Measurements from ENCODE around the gene PPM1G.
"Not testable (repeated sequence)": the region's sequence is repeated elsewhere in the genome, so short reads cannot be mapped to it uniquely, and the experiment has no call there.

The PPM1G gene, protein sequence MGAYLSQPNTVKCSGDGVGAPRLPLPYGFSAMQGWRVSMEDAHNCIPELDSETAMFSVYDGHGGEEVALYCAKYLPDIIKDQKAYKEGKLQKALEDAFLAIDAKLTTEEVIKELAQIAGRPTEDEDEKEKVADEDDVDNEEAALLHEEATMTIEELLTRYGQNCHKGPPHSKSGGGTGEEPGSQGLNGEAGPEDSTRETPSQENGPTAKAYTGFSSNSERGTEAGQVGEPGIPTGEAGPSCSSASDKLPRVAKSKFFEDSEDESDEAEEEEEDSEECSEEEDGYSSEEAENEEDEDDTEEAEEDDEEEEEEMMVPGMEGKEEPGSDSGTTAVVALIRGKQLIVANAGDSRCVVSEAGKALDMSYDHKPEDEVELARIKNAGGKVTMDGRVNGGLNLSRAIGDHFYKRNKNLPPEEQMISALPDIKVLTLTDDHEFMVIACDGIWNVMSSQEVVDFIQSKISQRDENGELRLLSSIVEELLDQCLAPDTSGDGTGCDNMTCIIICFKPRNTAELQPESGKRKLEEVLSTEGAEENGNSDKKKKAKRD

DNA sequence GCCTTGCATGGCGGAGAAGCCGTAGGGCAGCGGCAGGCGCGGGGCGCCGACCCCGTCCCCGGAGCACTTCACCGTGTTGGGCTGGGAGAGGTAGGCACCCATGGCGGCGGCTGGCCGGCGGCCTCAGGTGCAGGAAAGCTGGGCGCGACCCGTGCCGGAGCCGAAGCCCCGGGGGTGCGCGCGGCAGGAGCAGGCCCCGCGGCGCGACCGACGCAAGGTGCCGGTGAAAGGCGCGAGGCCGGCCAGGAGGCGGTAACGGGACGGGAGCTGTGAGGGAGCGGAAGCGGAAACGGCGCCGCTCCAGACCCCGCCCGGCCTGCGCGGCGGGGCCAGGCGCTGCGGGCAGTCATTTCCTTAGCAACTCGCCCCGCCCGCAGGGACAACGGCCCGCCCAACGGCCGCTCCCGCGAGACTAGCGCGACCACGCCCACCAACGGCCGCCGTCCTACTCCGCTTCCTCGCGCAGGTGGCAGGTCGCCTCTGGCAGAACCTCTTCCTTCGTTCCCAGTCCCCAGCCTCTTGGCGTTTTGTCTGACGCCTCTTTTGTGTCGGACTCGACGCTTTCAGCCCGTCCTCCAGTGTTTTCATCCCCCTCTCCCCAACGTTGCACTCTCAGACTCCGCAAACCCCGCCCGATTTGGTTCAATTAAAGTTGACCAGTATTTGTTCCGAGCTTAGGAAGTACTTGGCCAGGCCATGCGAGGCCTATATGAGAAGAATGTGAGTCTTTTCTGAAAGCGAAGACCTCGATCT, at the start of gene PPM1G:
Gene PPM1G (minus strand): TSS at position 271 of the 753 bp plus-strand sequence. CDS start 169 bp downstream, at position 102.
- peak; percentile 98 for DNase-seq (ENCODE audit: low read depth, low spot score)

GRCh38 chr2:27453968-27454367, 44.6 kb upstream of the PPM1G start:
- DNase-seq (ENCODE audit: low read depth, low spot score), result no peak

- DNase-seq (ENCODE audit: low read depth, low spot score), result no peak
Observed at GRCh38 chr2:27451095-27451494, 41.7 kb upstream of the PPM1G start.

DNA sequence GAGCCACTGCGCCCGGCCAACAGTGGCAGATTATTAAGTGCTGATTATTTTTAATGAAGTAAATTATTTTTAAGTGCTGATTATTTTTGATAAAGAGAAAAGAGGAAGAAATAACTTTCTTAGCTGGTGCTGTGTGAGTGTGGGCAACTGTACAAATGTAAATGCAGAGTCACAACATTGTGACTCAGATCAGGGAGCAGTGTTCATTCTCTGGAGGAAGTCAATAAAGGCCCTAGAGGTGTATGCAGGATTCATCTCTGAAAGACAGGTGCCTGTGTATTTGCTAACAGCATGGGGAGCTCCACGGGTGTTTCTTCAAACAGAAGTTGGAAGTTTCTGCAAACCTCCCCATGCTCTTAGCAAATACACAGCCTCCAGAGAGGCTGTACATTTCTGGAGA, 39.0 kb upstream of the PPM1G start:
- no peak for DNase-seq (ENCODE audit: low read depth, low spot score)

DNA sequence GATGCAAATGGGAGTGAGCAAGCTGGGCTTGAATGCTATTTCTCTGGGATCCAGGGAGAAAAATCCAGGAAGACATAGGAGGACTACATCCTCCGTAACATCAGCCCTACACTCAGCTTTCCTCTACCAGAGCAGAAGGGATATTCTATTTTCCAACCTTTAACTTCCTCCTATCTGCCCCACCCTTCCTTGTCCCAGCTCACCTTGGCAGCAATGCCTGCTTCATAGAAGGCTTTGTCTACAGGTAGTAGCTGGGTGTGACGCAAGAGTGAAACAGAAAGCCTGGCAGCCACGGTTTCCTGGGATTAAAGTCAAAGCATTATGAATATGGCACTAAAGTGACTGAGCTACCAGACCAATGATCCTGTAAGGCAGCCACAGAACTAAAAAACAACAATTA, 36.7 kb upstream of the PPM1G start:
- DNase-seq (ENCODE audit: low read depth, low spot score), result no peak

DNA sequence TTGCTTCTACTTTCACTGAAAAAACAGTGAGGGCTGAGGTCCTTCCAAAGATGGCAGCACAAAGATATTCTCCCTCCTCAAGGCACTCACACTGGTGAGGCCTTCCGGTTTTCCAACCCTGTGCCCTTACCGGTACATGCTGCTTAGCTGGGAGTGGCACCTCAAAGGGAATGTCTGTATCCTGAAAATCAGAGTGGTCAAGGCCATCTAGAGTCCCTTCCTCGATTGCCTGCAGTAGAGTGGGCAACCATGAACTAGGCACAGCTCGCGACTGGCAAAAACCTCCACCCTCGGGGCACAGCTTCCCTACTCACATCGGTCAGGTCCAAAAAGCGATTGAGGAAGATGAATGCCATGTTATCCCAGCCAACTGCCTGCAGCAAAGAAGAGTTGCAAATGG, 36.2 kb upstream of the PPM1G start:
- no peak for DNase-seq (ENCODE audit: low read depth, low spot score)

DNA sequence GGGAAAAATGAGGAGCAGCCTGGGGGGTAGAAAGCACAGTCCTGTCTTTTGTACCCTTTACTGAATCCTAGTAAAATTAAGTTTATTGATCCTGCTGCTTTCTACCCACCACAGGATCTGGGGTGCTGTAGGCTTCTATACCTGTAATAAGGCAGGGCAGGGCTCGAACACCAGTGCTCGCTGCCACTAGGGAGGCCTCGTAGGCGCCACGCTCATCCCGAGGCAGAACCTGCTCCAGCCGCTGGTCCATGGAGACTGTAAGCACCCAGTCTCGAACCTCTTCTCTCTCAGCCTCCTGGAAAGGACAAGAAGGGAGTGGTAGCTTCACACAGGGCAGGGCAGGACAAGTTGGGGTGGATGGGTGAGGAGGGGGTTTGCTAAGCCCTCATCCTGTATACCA, 35.8 kb upstream of the PPM1G start:
- DNase-seq (ENCODE audit: low read depth, low spot score), result no peak

DNA sequence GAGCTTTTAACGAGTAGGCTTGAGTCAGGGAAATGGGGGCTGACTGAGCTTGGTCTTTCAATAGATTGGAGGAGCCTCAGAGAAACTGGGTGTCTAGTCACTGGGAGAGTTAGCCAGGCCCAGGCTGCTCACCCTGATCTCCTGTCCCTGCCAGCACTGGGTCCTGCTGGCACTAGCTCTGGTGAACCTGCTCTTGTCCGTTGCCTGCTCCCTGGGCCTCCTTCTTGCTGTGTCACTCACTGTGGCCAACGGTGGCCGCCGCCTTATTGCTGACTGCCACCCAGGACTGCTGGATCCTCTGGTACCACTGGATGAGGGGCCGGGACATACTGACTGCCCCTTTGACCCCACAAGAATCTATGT, 33.5 kb upstream of the PPM1G start:
- DNase-seq (ENCODE audit: low read depth, low spot score), result peak; percentile 5

- peak; percentile 14 for DNase-seq (ENCODE audit: low read depth, low spot score)
Observed at GRCh38 chr2:27441958-27442919, 32.8 kb upstream of the PPM1G start, which contains the start of gene KRTCAP3. TSS of gene KRTCAP3 (plus strand) at chr2:27442381. CDS start at chr2:27442413, 32 bp downstream.

- no peak for DNase-seq (ENCODE audit: low read depth, low spot score)
Observed at GRCh38 chr2:27441226-27441926, 32.0 kb upstream of the PPM1G start.

- DNase-seq (ENCODE audit: low read depth, low spot score), result no peak
Observed at GRCh38 chr2:27435628-27436027, 26.2 kb upstream of the PPM1G start.

GRCh38 chr2:27431395-27431794, 22.0 kb upstream of the PPM1G start:
- DNase-seq (ENCODE audit: low read depth, low spot score), result peak; percentile 39

DNA sequence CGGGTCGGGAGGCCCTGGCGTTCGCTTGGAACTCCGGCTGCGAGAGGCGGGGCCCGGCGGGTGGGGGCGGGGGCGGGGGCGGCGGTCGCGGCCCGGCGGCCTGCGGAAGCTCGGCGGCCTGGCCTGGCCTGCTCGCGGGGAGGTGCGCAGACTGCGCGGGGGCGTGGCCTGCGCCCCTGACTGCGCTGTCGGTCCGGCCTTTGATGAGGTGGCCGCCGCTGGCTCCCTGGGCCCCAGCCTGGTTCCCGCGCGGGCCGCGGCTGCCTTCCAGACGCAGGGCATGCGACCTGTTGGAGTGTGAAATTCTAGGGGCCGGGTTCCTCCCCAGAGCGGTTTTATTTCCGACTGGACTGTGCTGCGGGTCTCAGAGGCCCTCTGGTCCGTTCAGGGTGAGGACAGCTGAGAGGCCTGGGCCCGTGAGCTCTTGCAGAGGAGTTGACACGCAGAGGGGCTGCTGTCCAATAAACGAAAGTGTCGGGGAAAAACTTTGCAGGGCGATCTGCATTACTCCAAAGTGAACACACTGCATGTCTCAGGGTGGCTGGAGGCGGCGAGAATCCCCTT, 19.7 kb upstream of the PPM1G start:
- DNase-seq (ENCODE audit: low read depth, low spot score), result peak; percentile 96

DNA sequence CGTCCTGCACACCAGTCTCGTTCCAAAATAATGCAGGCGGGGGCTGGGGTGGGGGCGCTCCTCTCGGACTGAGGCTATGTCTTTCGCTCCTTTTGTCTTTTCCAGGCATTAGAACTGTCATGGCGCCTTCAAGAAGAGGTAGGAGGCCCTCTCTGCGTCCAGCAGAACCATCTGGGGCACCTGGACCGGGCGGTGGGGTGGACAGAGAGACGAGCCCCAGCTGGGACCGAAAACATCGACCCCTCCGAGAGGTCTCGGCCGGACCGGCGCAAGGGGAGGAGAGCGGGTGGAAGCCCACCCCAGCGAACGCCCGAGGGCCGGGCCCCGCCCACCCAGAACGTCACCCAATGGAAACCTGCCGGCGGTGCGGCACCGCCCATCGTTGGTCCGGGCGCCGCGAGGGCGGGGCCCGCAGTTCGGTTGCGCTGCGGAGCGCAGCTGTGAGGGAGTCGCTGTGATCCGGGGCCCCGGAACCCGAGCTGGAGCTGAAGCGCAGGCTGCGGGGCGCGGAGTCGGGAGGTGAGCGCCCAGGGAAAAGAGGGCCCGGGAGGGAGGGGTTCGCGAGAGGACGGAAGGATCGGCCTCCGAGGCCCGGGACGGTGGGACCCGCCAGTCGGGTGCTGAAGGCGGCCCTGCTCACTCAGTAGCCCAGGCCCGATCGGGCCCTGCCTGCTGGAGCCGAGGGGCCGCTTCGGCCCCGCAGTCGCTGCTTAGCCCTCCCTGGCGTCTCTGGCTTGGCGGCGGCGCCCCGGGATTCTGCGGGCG, 19.0 kb upstream of the PPM1G start, which contains the start of gene NRBP1:
Gene NRBP1 (plus strand): TSS at position 419 of the 765 bp plus-strand sequence. CDS start 4,643 bp downstream, outside the sequence.
- peak; percentile 98 for DNase-seq (ENCODE audit: low read depth, low spot score)

DNA sequence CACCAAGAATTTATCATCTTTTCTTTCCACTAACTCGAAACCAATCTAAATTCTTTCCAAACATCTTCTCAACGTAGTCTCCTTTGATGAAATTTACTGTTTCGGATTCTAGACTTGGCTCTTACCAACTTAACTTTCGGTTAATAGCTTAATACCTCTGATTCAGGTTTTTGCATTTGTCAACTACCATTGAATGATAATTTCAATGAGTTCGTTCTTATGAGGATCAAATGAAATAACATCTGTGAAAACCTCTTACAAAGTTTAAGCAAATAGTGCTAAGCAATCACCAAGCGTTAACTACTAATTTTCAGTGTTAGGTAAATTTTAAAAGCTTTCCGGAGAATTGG, 18.4 kb upstream of the PPM1G start:
- no peak for DNase-seq (ENCODE audit: low read depth, low spot score)

DNA sequence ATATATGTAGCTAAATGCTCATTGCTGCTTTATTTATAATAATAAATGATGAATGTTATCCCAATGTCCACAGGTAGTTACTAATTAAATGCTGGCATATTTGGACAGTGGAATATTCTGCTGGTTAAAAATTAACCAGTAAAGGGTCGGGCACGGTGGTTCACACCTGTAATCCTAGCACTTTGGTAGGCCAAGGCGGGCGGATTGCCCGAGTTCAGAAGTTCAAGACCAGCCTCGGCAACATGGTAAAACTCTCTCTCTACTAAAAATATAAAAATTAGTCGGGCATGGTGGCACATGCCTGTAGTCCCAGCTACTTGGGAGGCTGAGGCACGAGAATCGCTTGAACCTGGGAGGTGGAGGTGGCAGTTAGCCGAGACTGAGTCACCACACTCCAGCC, 15.6 kb upstream of the PPM1G start:
- not testable (repeated sequence) for DNase-seq (ENCODE audit: low read depth, low spot score)

- DNase-seq (ENCODE audit: low read depth, low spot score), result no peak
Observed at GRCh38 chr2:27422958-27423357, 13.6 kb upstream of the PPM1G start.

DNA sequence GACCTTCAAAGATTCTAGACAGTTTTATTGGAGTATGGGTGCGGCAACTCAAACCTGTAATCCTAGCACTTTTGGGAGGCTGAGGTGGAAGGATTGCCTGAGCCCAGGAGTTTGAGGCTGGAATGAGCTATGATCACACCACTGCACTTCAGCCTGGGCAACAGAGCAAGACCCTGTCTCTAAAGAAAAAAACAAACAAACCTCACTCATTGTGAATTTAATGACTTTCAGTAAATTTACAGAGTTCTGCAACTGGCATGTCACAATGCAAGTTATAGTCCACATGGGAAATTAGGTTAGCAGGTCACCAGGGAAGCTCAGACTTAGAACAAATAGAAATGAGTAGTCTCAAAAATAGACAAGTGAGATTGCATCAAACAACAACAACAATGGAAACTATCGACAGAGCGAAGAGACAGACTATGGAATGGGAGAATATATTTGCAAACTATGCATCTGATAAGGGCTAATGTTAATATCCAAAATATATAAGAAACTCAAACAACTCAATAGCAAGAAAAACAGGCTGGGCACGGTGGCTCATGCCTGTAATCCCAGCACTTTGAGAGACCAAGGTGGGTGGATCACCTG, 12.4 kb upstream of the PPM1G start:
- DNase-seq (ENCODE audit: low read depth, low spot score), result no peak

- DNase-seq (ENCODE audit: low read depth, low spot score), result no peak
Observed at GRCh38 chr2:27420996-27421395, 11.6 kb upstream of the PPM1G start.

Data from astrocyte of the hippocampus (primary cell).